Left lobe of liver (tissue), 2 donors: Measurements from ENCODE around the gene KANK2. TPM values are rescaled to one million over a fixed set of nuclear protein-coding genes. Genes with fewer than 3 reads are reported as not detected.

ENCODE experiments used
- ATAC-seq: fragments of 200-7000 bp; cut with Tn5 transposase; one replicate; pipeline ENCODE4 v1.9.1; 2020; ENCODE audit warnings: mild to moderate bottlenecking, moderate library complexity
- DNase-seq: peaks from one replicate; pipeline ENCODE4 v3.0.0-alpha.2; 2020; ENCODE audit warnings: low spot score
- total RNA-seq: library from RNA; stranded (reverse); gene quantifications from one replicate; pipeline ENCODE4 v1.2.1, GENCODE V29; 2021
- donor health status: DM: no; HTN: no; CAD: no; lungs with moderate emphysema.
- donor health status: DM: no; HTN: yes; CAD: no.

Gene KANK2
- total RNA-seq, 1 donor from 2014 or later: 61.1 TPM

- ATAC-seq: no peak
- DNase-seq: no peak
These were observed 29.4 kb upstream of the KANK2 start for GRCh38 chr19:11226716-11227166.

GRCh38 chr19:11225815-11226214 is 28.5 kb upstream of the KANK2 start:
- no peak for ATAC-seq
- no peak for DNase-seq

- peak; percentile 86 for ATAC-seq
These were observed 27.8 kb upstream of the KANK2 start for GRCh38 chr19:11225172-11225571.

GRCh38 chr19:11224429-11224828 is 27.1 kb upstream of the KANK2 start:
- DNase-seq (no peak), ATAC-seq (no peak)

More at GRCh38 chr19:11225172-11225571, 27.8 kb upstream of the KANK2 start:
- DNase-seq: peak; percentile 76

GRCh38 chr19:11223200-11223599 is 25.9 kb upstream of the KANK2 start:
- ATAC-seq (no peak), DNase-seq (no peak)

- ATAC-seq (no peak), DNase-seq (no peak)
These were observed 23.8 kb upstream of the KANK2 start for GRCh38 chr19:11221082-11221598.

- ATAC-seq: no peak
These were observed 17.0 kb upstream of the KANK2 start for GRCh38 chr19:11214387-11214786.

GRCh38 chr19:11210656-11210928 is 13.2 kb upstream of the KANK2 start:
- ATAC-seq (no peak), DNase-seq (no peak)

More at GRCh38 chr19:11214387-11214786, 17.0 kb upstream of the KANK2 start:
- DNase-seq: no peak

- no peak for ATAC-seq
- no peak for DNase-seq
These were observed 12.7 kb upstream of the KANK2 start for GRCh38 chr19:11209839-11210655.

- ATAC-seq (no peak), DNase-seq (no peak)
These were observed 11.5 kb upstream of the KANK2 start for GRCh38 chr19:11208561-11209471.

- ATAC-seq: no peak
These were observed 8.7 kb upstream of the KANK2 start for GRCh38 chr19:11205939-11206570.

GRCh38 chr19:11204943-11205349 is 7.6 kb upstream of the KANK2 start:
- peak; percentile 29 for ATAC-seq

More at GRCh38 chr19:11205939-11206570, 8.7 kb upstream of the KANK2 start:
- no peak for DNase-seq

GRCh38 chr19:11204076-11204602 is 6.8 kb upstream of the KANK2 start:
- ATAC-seq: no peak
- DNase-seq: no peak

More at GRCh38 chr19:11204943-11205349, 7.6 kb upstream of the KANK2 start:
- DNase-seq: peak; percentile 73

GRCh38 chr19:11203194-11204075 is 6.1 kb upstream of the KANK2 start:
- DNase-seq (no peak), ATAC-seq (peak; percentile 56)

GRCh38 chr19:11202488-11203193 is 5.3 kb upstream of the KANK2 start:
- no peak for ATAC-seq
- DNase-seq: no peak

- ATAC-seq: no peak
- no peak for DNase-seq
These were observed 4.4 kb upstream of the KANK2 start for GRCh38 chr19:11201791-11202190.

- no peak for DNase-seq
- ATAC-seq: no peak
These were observed 3.6 kb upstream of the KANK2 start for GRCh38 chr19:11200931-11201330.

GRCh38 chr19:11200015-11200574 is 2.8 kb upstream of the KANK2 start:
- no peak for DNase-seq
- ATAC-seq: no peak

- DNase-seq (no peak), ATAC-seq (no peak)
These were observed 2.2 kb upstream of the KANK2 start for GRCh38 chr19:11199517-11199916.
